ENCODE measurements around the gene BPIFB1. TPM values are rescaled to one million over a fixed set of nuclear protein-coding genes. Genes with fewer than 3 reads are reported as not detected.

Gene BPIFB1
- total RNA-seq, 1 experiment from 2014 or later, result not detected

- Mint-ChIP-seq H3K27me3 (ENCODE audit: insufficient read depth, unreplicated experiment) (peaks cover 73% of the 10 kb centered on the region), H3K4me1 (ENCODE audit: insufficient read depth, unreplicated experiment) (no peaks in the 10 kb centered on the region), H3K36me3 (ENCODE audit: insufficient read depth, unreplicated experiment) (no peaks in the 10 kb centered on the region), H3K27ac (ENCODE audit: low read depth, unreplicated experiment) (no peak overlapping the region), H3K4me3 (ENCODE audit: unreplicated experiment) (no peak overlapping the region), H3K9me3 (ENCODE audit: unreplicated experiment) (no peaks in the 10 kb centered on the region)
- DNase-seq (ENCODE audit: unreplicated experiment), result no peak
- no peak for TF ChIP-seq CTCF (IDR thresholded peaks at IDR 0.05; ENCODE audit: unreplicated experiment)
- ChIA-PET CTCF (no interaction called here), POLR2A (no interaction called here)
- BruUV-seq (replicated peaks), result no TSS peak
- intact Hi-C loops (cut with micrococcal nuclease), result no loop called here
Measured at GRCh38 chr20:33242319-33243100, 40.5 kb upstream of the BPIFB1 start.

GRCh38 chr20:33246077-33246476 lies 36.9 kb upstream of the BPIFB1 start:
- TF ChIP-seq CTCF (IDR thresholded peaks at IDR 0.05; ENCODE audit: unreplicated experiment), result no peak
- no peaks in the 10 kb centered on the region for H3K4me1 Mint-ChIP-seq (ENCODE audit: insufficient read depth, unreplicated experiment)
- POLR2A ChIA-PET, result no interaction called here
- H3K36me3 Mint-ChIP-seq (ENCODE audit: insufficient read depth, unreplicated experiment), result no peaks in the 10 kb centered on the region
- DNase-seq (ENCODE audit: unreplicated experiment), result no peak
- H3K4me3 Mint-ChIP-seq (ENCODE audit: unreplicated experiment), result no peak overlapping the region
- no TSS peak for BruUV-seq (replicated peaks)
- H3K9me3 Mint-ChIP-seq (ENCODE audit: unreplicated experiment), result no peaks in the 10 kb centered on the region
- CTCF ChIA-PET, result interaction anchor here (0.7 kb wide), 1 partner anchor 593 kb away, joined by 3 read pairs; no protein-coding TSS in a partner anchor
- peaks cover 52% of the 10 kb centered on the region for H3K27me3 Mint-ChIP-seq (ENCODE audit: insufficient read depth, unreplicated experiment)
- H3K27ac Mint-ChIP-seq (ENCODE audit: low read depth, unreplicated experiment), result no peak overlapping the region
- intact Hi-C loops (cut with micrococcal nuclease), result no loop called here

- POLR2A ChIA-PET, result no interaction called here
- DNase-seq (ENCODE audit: unreplicated experiment), result no peak
- H3K9me3 Mint-ChIP-seq (ENCODE audit: unreplicated experiment), result peaks cover 5% of the 10 kb centered on the region
- no peaks in the 10 kb centered on the region for H3K36me3 Mint-ChIP-seq (ENCODE audit: insufficient read depth, unreplicated experiment)
- peaks cover 30% of the 10 kb centered on the region for H3K27me3 Mint-ChIP-seq (ENCODE audit: insufficient read depth, unreplicated experiment)
- intact Hi-C loops (cut with micrococcal nuclease), result no loop called here
- H3K4me1 Mint-ChIP-seq (ENCODE audit: insufficient read depth, unreplicated experiment), result no peaks in the 10 kb centered on the region
- BruUV-seq (replicated peaks), result no TSS peak
- no peak overlapping the region for H3K4me3 Mint-ChIP-seq (ENCODE audit: unreplicated experiment)
- CTCF ChIA-PET, result no interaction called here
- no peak overlapping the region for H3K27ac Mint-ChIP-seq (ENCODE audit: low read depth, unreplicated experiment)
- no peak for TF ChIP-seq CTCF (IDR thresholded peaks at IDR 0.05; ENCODE audit: unreplicated experiment)
Measured at GRCh38 chr20:33249456-33249855, 33.6 kb upstream of the BPIFB1 start.

- Mint-ChIP-seq H3K4me3 (ENCODE audit: unreplicated experiment) (no peak overlapping the region), H3K9me3 (ENCODE audit: unreplicated experiment) (peaks cover 8% of the 10 kb centered on the region), H3K36me3 (ENCODE audit: insufficient read depth, unreplicated experiment) (no peaks in the 10 kb centered on the region)
Measured at GRCh38 chr20:33250666-33251065, 32.3 kb upstream of the BPIFB1 start.

More at GRCh38 chr20:33250666-33251065, 32.3 kb upstream of the BPIFB1 start:
- H3K27ac Mint-ChIP-seq (ENCODE audit: low read depth, unreplicated experiment), result no peak overlapping the region
- intact Hi-C loops (cut with micrococcal nuclease), result no loop called here
- BruUV-seq (replicated peaks), result no TSS peak
- H3K27me3 Mint-ChIP-seq (ENCODE audit: insufficient read depth, unreplicated experiment), result peaks cover 30% of the 10 kb centered on the region
- H3K4me1 Mint-ChIP-seq (ENCODE audit: insufficient read depth, unreplicated experiment), result no peaks in the 10 kb centered on the region
- ChIA-PET CTCF (interaction anchor here (0.7 kb wide), 1 partner anchor 574 kb away, joined by 3 read pairs; no protein-coding TSS in a partner anchor), POLR2A (no interaction called here)
- no peak for DNase-seq (ENCODE audit: unreplicated experiment)
- TF ChIP-seq CTCF (IDR thresholded peaks at IDR 0.05; ENCODE audit: unreplicated experiment), result no peak
